Measurements from ENCODE around the gene EIF4H.

The EIF4H gene

DNA sequence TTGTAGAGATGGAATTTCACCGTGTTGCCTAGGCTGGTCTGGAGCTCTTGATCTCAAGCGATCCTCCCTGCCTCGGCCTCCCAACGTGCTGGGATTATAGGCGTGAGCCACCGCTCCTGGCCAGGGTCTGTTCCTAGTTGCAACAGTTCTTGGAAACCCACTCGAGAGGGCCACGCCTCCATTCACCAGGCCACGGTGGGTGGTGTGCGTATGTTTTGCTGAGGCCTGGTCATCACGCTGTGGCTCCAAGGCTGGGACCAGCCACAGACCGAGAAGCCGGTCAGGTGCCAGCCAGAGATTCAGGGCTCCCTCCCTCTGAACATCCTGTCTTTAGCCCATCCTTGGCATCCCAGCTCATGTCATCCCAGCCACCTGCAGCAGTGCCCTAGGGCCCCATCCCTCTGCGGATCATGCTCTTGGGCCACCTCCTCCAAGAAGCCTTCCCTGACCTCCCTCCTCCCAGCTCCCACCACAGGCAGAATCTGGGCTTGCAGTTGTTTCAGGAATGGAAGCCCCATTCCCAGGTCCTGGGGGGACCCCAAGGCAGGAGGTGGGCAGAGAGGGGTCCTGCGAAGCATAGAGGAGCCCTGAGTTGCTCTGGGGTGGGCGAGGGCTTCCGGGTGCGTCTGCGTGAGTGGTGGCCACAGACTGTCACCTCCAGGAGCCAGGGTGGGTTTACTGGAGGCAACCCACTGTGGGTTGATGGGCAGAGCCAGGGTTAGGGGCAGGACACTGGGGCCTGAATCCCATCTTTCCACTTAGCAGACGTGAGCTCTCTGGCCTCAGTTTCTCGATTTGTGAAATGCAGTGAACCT is 40.9 kb downstream of the EIF4H start:
- TF ChIP-seq, protein P1, sequence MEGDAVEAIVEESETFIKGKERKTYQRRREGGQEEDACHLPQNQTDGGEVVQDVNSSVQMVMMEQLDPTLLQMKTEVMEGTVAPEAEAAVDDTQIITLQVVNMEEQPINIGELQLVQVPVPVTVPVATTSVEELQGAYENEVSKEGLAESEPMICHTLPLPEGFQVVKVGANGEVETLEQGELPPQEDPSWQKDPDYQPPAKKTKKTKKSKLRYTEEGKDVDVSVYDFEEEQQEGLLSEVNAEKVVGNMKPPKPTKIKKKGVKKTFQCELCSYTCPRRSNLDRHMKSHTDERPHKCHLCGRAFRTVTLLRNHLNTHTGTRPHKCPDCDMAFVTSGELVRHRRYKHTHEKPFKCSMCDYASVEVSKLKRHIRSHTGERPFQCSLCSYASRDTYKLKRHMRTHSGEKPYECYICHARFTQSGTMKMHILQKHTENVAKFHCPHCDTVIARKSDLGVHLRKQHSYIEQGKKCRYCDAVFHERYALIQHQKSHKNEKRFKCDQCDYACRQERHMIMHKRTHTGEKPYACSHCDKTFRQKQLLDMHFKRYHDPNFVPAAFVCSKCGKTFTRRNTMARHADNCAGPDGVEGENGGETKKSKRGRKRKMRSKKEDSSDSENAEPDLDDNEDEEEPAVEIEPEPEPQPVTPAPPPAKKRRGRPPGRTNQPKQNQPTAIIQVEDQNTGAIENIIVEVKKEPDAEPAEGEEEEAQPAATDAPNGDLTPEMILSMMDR (IDR thresholded peaks at IDR 0.05): no peak

DNA sequence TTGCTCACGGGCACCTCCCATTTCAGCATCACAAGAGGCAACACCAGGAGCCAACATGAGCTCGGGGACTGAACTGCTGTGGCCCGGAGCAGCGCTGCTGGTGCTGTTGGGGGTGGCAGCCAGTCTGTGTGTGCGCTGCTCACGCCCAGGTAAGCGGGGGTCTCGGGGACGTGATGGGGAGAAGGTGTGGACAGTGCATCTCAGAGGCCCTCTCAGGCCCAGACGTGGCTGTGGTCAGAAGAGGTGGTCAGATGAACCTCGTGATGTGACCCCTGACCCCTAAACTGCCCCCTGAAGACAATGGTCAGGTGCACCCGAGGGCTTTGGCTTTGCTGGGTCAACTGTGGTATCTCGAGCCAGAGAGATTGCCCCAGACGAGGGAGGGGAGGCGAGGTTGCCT is 41.8 kb downstream of the EIF4H start:
- TF ChIP-seq, protein P1 (IDR thresholded peaks at IDR 0.05): no peak

DNA sequence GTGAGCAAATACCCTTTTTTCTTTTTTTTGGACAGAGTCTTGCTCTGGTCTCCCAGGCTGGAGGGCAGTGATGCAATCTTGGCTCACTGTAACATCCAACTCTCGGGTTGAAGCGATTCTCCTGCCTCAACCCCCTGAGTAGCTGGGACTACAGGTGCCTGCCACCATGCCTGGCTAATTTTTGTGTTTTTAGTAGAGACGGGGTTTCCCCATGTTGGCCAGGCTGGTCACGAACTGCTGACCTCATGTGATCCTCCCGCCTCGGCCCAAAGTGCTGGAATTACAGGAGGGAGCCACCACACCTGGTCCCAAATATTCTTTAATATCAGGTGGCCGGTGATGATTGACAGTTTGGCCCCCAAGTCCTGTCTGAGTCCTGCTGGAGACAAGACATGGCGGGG is 42.2 kb downstream of the EIF4H start:
- TF ChIP-seq, protein P1 (IDR thresholded peaks at IDR 0.05): no peak

DNA sequence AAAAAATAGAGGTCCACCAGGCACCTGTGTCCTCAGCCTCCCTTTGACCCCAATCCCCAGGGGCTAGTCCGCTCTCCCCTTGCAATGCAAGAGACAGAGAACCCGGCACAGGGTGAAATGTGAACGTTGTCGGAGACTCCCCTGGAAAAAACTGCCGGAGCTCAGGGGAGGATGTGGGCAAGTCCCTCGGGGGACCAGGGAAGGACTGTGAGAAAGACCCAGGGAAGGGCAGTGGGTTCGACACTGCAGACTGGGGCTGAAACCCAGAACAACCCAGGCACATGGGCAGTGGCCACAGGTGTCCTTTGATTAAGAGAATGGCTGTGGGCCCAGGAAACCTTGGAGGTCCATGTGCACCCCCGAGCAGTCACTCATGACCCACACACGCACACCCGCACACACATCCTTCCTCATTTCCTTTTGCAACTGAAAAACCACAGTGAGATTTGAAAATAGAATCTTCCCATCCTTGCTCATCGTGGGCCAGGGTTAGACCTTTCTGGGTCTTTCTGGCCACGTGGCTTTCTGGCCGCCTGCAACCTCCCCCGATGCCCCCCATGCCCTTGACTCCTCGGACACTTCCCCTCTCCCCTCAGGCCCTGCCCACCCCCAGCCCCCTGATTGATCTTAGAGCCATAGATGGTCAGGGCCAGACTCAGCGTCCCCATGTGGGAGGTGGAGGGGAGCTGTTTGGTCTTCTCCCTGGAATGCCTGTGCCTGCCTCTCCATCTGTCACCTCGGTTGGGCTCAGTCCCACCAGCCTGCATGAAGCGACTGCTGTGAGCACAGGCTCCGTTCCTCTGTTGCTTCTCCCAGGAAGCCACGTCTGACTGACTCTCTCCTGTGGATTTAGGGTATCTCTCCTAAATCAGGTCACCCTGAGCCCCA is 43.5 kb downstream of the EIF4H start:
- TF ChIP-seq, protein P1 (IDR thresholded peaks at IDR 0.05): no peak

DNA sequence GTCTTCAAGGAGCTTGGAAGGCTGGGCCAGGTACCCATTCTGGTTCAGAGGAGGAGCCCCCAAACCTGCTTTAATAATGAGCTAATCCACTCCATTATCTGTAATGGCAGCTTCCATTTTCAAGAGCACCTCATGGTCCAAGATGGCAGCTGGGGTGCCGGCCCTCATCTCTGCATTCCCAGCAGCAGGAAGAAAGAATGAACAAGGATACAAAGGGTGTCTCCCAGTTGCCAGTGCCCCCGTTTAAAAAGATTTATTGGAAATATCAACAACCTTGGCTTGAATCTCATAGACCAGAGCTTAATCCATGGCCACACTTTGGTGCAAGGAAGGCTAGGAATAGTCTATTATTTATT is 44.2 kb downstream of the EIF4H start:
- TF ChIP-seq, protein P1 (IDR thresholded peaks at IDR 0.05): no peak

DNA sequence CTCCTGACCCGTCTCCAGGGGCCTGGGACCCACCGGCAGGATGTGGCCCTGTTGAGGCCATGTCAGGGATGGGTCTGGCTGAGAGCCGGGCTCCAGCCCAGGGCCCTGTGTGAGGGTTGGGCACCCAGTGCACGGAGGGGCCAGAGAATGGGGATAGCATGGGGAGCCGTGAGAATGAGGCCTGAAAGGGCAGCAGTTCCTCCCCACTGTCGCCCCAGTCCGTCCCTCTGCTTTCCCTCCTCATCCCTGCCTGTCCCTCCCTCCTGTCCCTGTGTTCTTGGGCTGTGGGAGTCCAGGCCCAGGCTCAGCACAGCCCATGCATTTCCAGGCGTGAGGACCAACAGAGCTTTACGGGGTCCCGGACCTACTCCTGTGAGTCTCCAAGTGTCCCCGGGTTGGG is 45.3 kb downstream of the EIF4H start:
- TF ChIP-seq, protein P1 (IDR thresholded peaks at IDR 0.05): no peak

DNA sequence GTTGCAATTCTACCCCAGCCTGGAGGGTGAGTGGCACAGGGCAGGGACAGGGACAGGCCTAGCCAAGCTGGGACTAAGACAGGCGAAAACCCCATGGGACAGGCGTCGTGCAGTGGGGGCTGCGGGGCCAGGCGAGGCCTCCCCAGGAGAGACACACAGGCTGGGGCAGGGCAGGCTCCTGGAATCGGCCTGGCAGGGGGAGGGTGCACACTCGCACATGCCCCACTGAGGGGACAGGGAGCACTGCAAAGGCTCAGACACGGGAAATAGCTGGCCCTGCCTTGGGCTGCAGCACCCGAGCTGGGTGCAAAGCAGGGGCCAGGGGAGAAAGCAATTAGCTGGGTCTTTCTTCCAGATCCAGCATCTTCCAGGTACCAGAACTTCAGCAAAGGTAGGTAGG is 46.1 kb downstream of the EIF4H start:
- TF ChIP-seq, protein P1 (IDR thresholded peaks at IDR 0.05): no peak
